SJCRH30 (cell line): ENCODE results near the gene MAP2K6. TPM values are rescaled to one million over a fixed set of nuclear protein-coding genes. Genes with fewer than 3 reads are reported as not detected.

ENCODE experiments used
- DNase-seq, 2 experiments: peaks; one replicate each; pipeline ENCODE4 v3.0.0-alpha.2; 2015 to 2020
- H3K27ac ChIP-seq: fragments of 250-450 bp; sonication (Bioruptor Pico); 2 replicates; pipeline ENCODE4 v1.5.1; 2020; ENCODE audit warnings: mild to moderate bottlenecking, moderate library complexity
- H3K27me3 ChIP-seq: fragments of 250-450 bp; sonication (Bioruptor Pico); 2 replicates; pipeline ENCODE4 v1.5.1; 2020; ENCODE audit warnings: mild to moderate bottlenecking, moderate library complexity
- H3K36me3 ChIP-seq: fragments of 250-450 bp; sonication (Bioruptor Pico); 2 replicates; pipeline ENCODE4 v1.5.1; 2020; ENCODE audit warnings: mild to moderate bottlenecking, moderate library complexity
- H3K4me1 ChIP-seq: fragments of 250-450 bp; sonication (Bioruptor Pico); 2 replicates; pipeline ENCODE4 v1.5.1; 2020; ENCODE audit warnings: mild to moderate bottlenecking, moderate library complexity
- H3K4me3 ChIP-seq: fragments of 250-450 bp; sonication (Bioruptor Pico); 2 replicates; pipeline ENCODE4 v1.5.1; 2020; ENCODE audit warnings: mild to moderate bottlenecking, moderate library complexity
- H3K9me3 ChIP-seq: fragments of 250-450 bp; sonication (Bioruptor Pico); replicated peaks from 2 replicates; pipeline ENCODE4 v1.5.1; 2020; ENCODE audit warnings: mild to moderate bottlenecking, moderate library complexity
- total RNA-seq: library from RNA; depleted of rRNA; stranded (reverse); fragments of >200 nt; shearing (Covaris generic); gene quantifications from 2 replicates; pipeline ENCODE4 v1.2.3, GENCODE V29; 2014

MAP2K6 gene
- total RNA-seq, 1 experiment from 2014 or later = 0.55 TPM

- Histone ChIP-seq H3K27me3 (no peaks in the 10 kb centered on the region), H3K27ac (no peak overlapping the region), H3K36me3 (no peaks in the 10 kb centered on the region), H3K4me3 (no peak overlapping the region), H3K9me3 (no peaks in the 10 kb centered on the region), H3K4me1 (no peaks in the 10 kb centered on the region)
- DNase-seq = no peak
Observed at GRCh38 chr17:69485251-69485661, 70.8 kb downstream of the MAP2K6 start.

GRCh38 chr17:69485901-69486643 lies 71.6 kb downstream of the MAP2K6 start:
- no peaks in the 10 kb centered on the region for H3K4me1 ChIP-seq
- H3K9me3 ChIP-seq = no peaks in the 10 kb centered on the region
- H3K36me3 ChIP-seq = no peaks in the 10 kb centered on the region
- H3K4me3 ChIP-seq = no peak overlapping the region
- H3K27ac ChIP-seq = no peak overlapping the region
- no peaks in the 10 kb centered on the region for H3K27me3 ChIP-seq
- DNase-seq = peak in 1 of 2 experiments; percentile 4

- H3K27me3 ChIP-seq = no peaks in the 10 kb centered on the region
- H3K4me1 ChIP-seq = no peaks in the 10 kb centered on the region
- H3K27ac ChIP-seq = no peak overlapping the region
- H3K9me3 ChIP-seq = no peaks in the 10 kb centered on the region
- no peak for DNase-seq
- H3K36me3 ChIP-seq = no peaks in the 10 kb centered on the region
- no peak overlapping the region for H3K4me3 ChIP-seq
Observed at GRCh38 chr17:69486779-69487637, 72.5 kb downstream of the MAP2K6 start.

- no peak for DNase-seq
- H3K9me3 ChIP-seq = no peaks in the 10 kb centered on the region
- no peaks in the 10 kb centered on the region for H3K4me1 ChIP-seq
- no peak overlapping the region for H3K4me3 ChIP-seq
- H3K27ac ChIP-seq = no peak overlapping the region
- no peaks in the 10 kb centered on the region for H3K27me3 ChIP-seq
- H3K36me3 ChIP-seq = no peaks in the 10 kb centered on the region
Observed at GRCh38 chr17:69489313-69489712, 74.8 kb downstream of the MAP2K6 start.

- Histone ChIP-seq H3K4me3 (no peak overlapping the region), H3K27ac (no peak overlapping the region), H3K4me1 (no peaks in the 10 kb centered on the region), H3K27me3 (no peaks in the 10 kb centered on the region), H3K9me3 (no peaks in the 10 kb centered on the region), H3K36me3 (no peaks in the 10 kb centered on the region)
- peak in 1 of 2 experiments; percentile 7 for DNase-seq
Observed at GRCh38 chr17:69492410-69493071, 78.0 kb downstream of the MAP2K6 start.

- DNase-seq = no peak
- Histone ChIP-seq H3K27ac (no peak overlapping the region), H3K4me3 (no peak overlapping the region), H3K4me1 (no peaks in the 10 kb centered on the region), H3K36me3 (no peaks in the 10 kb centered on the region), H3K9me3 (no peaks in the 10 kb centered on the region), H3K27me3 (no peaks in the 10 kb centered on the region)
Observed at GRCh38 chr17:69495787-69496186, 81.3 kb downstream of the MAP2K6 start.

- DNase-seq = no peak
- no peaks in the 10 kb centered on the region for H3K36me3 ChIP-seq
- no peak overlapping the region for H3K4me3 ChIP-seq
- H3K4me1 ChIP-seq = peaks cover 2% of the 10 kb centered on the region; the same call in 1 of the 2 replicates
- H3K9me3 ChIP-seq = no peaks in the 10 kb centered on the region
- no peak overlapping the region for H3K27ac ChIP-seq
- no peaks in the 10 kb centered on the region for H3K27me3 ChIP-seq
Observed at GRCh38 chr17:69497161-69497560, 82.7 kb downstream of the MAP2K6 start.

- peaks cover 2% of the 10 kb centered on the region; the same call in 1 of the 2 replicates for H3K4me1 ChIP-seq
- DNase-seq = no peak
- H3K4me3 ChIP-seq = no peak overlapping the region
- no peak overlapping the region for H3K27ac ChIP-seq
- H3K36me3 ChIP-seq = no peaks in the 10 kb centered on the region
- no peaks in the 10 kb centered on the region for H3K27me3 ChIP-seq
- H3K9me3 ChIP-seq = no peaks in the 10 kb centered on the region
Observed at GRCh38 chr17:69499318-69499717, 84.8 kb downstream of the MAP2K6 start.

GRCh38 chr17:69500911-69501429 lies 86.5 kb downstream of the MAP2K6 start:
- Histone ChIP-seq H3K36me3 (no peaks in the 10 kb centered on the region), H3K4me1 (peaks cover 2% of the 10 kb centered on the region; the same call in 1 of the 2 replicates), H3K27me3 (no peaks in the 10 kb centered on the region), H3K9me3 (no peaks in the 10 kb centered on the region), H3K4me3 (no peak overlapping the region), H3K27ac (no peak overlapping the region)
- no peak for DNase-seq

GRCh38 chr17:69501591-69502468 lies 87.3 kb downstream of the MAP2K6 start:
- Histone ChIP-seq H3K36me3 (no peaks in the 10 kb centered on the region), H3K27ac (no peak overlapping the region), H3K4me1 (peaks cover 2% of the 10 kb centered on the region; the same call in 1 of the 2 replicates), H3K27me3 (no peaks in the 10 kb centered on the region), H3K4me3 (peak overlapping the region; percentile 7; the same call in 1 of the 2 replicates), H3K9me3 (no peaks in the 10 kb centered on the region)
- peak; percentile 9 to 55 for DNase-seq

- Histone ChIP-seq H3K27ac (no peak overlapping the region), H3K36me3 (no peaks in the 10 kb centered on the region), H3K4me1 (peaks cover 2% of the 10 kb centered on the region; the same call in 1 of the 2 replicates), H3K4me3 (no peak overlapping the region), H3K27me3 (no peaks in the 10 kb centered on the region), H3K9me3 (no peaks in the 10 kb centered on the region)
- no peak for DNase-seq
Observed at GRCh38 chr17:69503711-69504110, 89.2 kb downstream of the MAP2K6 start.

GRCh38 chr17:69505740-69506139 lies 91.2 kb downstream of the MAP2K6 start:
- Histone ChIP-seq H3K4me1 (peaks cover 2% of the 10 kb centered on the region; the same call in 1 of the 2 replicates), H3K27me3 (no peaks in the 10 kb centered on the region), H3K9me3 (no peaks in the 10 kb centered on the region), H3K36me3 (no peaks in the 10 kb centered on the region), H3K4me3 (no peak overlapping the region), H3K27ac (no peak overlapping the region)
- no peak for DNase-seq

GRCh38 chr17:69506489-69506888 lies 92.0 kb downstream of the MAP2K6 start:
- no peak overlapping the region for H3K4me3 ChIP-seq
- H3K27me3 ChIP-seq = no peaks in the 10 kb centered on the region
- peak in 1 of 2 experiments; percentile 9 for DNase-seq
- no peaks in the 10 kb centered on the region for H3K9me3 ChIP-seq
- H3K27ac ChIP-seq = no peak overlapping the region
- H3K4me1 ChIP-seq = peaks cover 2% of the 10 kb centered on the region; the same call in 1 of the 2 replicates
- no peaks in the 10 kb centered on the region for H3K36me3 ChIP-seq

GRCh38 chr17:69508814-69509213 lies 94.3 kb downstream of the MAP2K6 start:
- Histone ChIP-seq H3K27ac (no peak overlapping the region), H3K4me1 (no peaks in the 10 kb centered on the region), H3K9me3 (no peaks in the 10 kb centered on the region), H3K27me3 (no peaks in the 10 kb centered on the region), H3K36me3 (no peaks in the 10 kb centered on the region), H3K4me3 (no peak overlapping the region)
- no peak for DNase-seq
